HL-60 (cell line): Measurements from ENCODE around the gene RRP1.

Experiments
- CTCF ChIP-seq: IDR thresholded peaks from one replicate; pipeline ENCODE4 v1.5.1; 2011; ENCODE audit warnings: low read length, control low read depth, inconsistent platforms; ENCODE audit not compliant: insufficient read depth
- REST ChIP-seq: IDR thresholded peaks from 2 replicates; pipeline ENCODE4 v1.6.1; 2012; ENCODE audit warnings: low read depth; ENCODE audit not compliant: insufficient replicate concordance

- no peak for TF ChIP-seq CTCF
- no peak for TF ChIP-seq REST
Measured at GRCh38 chr21:43770066-43770655, 19.2 kb upstream of the RRP1 start.
